ENCODE measurements around the gene SLC39A9. TPM values are rescaled to one million over a fixed set of nuclear protein-coding genes. Genes with fewer than 3 reads are reported as not detected.

SLC39A9 gene
- total and polyA plus RNA-seq, 10 of the 15 experiments (the other 5 are each of a cell fraction or from before 2014, with no cell fraction given) = 19.9 to 109 (median 46.9) TPM

- peaks cover 5 to 7% of the 10 kb centered on the region in 2 experiments; a peak in 2 of 4 replicates for H3K27me3 ChIP-seq (replicated peaks in 1 of 2; ENCODE audit: control insufficient read depth in 2 of 2, insufficient read depth in 2 of 2, low read length in 1 of 2)
- ChIA-PET POLR2A (no interaction called here), CTCF (interaction anchor here (1.1 kb wide), 1 partner anchor 106 kb away, joined by 5 read pairs; no protein-coding TSS in a partner anchor), SMC1A (ENCODE audit: uncharacterized antibody, unreplicated experiment) (interaction anchor here (0.7 to 0.8 kb wide), 2 partner anchors 127 to 237 kb away, joined by 3 read pairs; no protein-coding TSS in a partner anchor), RAD21 (ENCODE audit: unreplicated experiment) (no interaction called here)
- intact Hi-C loops (cut with micrococcal nuclease; ENCODE audit: unreplicated experiment) (loop anchor here (10.0 kb wide), 1 partner anchor 95 kb away; the partner anchor contains the start of gene CCDC177), in situ Hi-C loops (cut with MboI) (no loop called here)
- H3K27ac ChIP-seq (ENCODE audit: control insufficient read depth, insufficient read depth) = no peak overlapping the region
- TF ChIP-seq NR2C2 (IDR thresholded peaks at IDR 0.05; ENCODE audit: borderline replicate concordance, control insufficient read depth, insufficient read length, low read depth) (no peak), CHD2 (IDR thresholded peaks at IDR 0.05; ENCODE audit: borderline replicate concordance, low read depth, low read length) (no peak), NBN (IDR thresholded peaks at IDR 0.05) (no peak), ZBTB4 (CRISPR knock-in tag; IDR thresholded peaks at IDR 0.05) (no peak)
- BruUV-seq (replicated peaks) = no TSS peak
- 48% methylated on average over 5 of the region's 5 CpGs for WGBS (ENCODE audit: insufficient coverage, insufficient replicate concordance, low lambda C conversion rate, missing lambda C conversion rate)
- H3K9me3 ChIP-seq (replicated peaks; ENCODE audit: control insufficient read depth, insufficient read depth, low read length) = no peaks in the 10 kb centered on the region
- H3K4me2 ChIP-seq (ENCODE audit: control insufficient read depth, insufficient read depth) = no peak overlapping the region
- FAIRE-seq = no peak
- H2AFZ ChIP-seq (ENCODE audit: control insufficient read depth, low read depth, low read length) = no peak overlapping the region
- H3K36me3 ChIP-seq (ENCODE audit: control insufficient read depth in 2 of 2, insufficient read depth in 2 of 2, low read length in 1 of 2) = no peaks in the 10 kb centered on the region
- no peak for DNase-seq (ENCODE audit: low read depth, low spot score)
- H3K4me3 ChIP-seq = no peak overlapping the region
- H4K20me1 ChIP-seq (ENCODE audit: control insufficient read depth, insufficient read depth) = no peaks in the 10 kb centered on the region
- no peak for ATAC-seq
- H3K9ac ChIP-seq (ENCODE audit: control insufficient read depth, insufficient read depth, low read length) = no peak overlapping the region
- no peaks in the 10 kb centered on the region for H3K79me2 ChIP-seq (ENCODE audit: control insufficient read depth, insufficient read depth, low read length)
- H3K4me1 ChIP-seq (ENCODE audit: control insufficient read depth, insufficient read depth, low read length) = peaks cover 10% of the 10 kb centered on the region
These were observed 81.2 kb downstream of the SLC39A9 start for GRCh38 chr14:69479696-69480095.
